ENCODE measurements around the gene TBC1D20. TPM values are rescaled to one million over a fixed set of nuclear protein-coding genes. Genes with fewer than 3 reads are reported as not detected.

The TBC1D20 gene
- total RNA-seq, 1 donor = 34.4 TPM

DNA sequence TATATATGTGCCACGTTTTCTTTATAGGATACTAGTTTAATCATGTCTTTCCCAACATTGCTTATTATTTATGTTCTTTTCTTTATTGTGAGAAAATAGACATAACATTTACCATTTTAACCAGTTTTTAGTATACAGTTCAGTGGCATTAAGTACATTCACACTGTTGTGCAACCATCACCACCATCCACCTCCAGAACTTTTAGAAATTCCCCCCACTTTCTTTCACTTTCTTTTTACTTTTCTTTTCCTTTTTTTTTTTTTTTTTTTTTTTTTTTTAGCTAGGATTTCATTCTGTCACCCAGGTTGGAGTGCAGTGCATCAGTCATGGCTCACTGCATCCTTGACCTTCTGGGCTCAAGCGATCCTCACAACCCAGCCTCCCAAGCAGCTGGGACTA is 35.8 kb downstream of the TBC1D20 start:
- TF ChIP-seq, protein P1, sequence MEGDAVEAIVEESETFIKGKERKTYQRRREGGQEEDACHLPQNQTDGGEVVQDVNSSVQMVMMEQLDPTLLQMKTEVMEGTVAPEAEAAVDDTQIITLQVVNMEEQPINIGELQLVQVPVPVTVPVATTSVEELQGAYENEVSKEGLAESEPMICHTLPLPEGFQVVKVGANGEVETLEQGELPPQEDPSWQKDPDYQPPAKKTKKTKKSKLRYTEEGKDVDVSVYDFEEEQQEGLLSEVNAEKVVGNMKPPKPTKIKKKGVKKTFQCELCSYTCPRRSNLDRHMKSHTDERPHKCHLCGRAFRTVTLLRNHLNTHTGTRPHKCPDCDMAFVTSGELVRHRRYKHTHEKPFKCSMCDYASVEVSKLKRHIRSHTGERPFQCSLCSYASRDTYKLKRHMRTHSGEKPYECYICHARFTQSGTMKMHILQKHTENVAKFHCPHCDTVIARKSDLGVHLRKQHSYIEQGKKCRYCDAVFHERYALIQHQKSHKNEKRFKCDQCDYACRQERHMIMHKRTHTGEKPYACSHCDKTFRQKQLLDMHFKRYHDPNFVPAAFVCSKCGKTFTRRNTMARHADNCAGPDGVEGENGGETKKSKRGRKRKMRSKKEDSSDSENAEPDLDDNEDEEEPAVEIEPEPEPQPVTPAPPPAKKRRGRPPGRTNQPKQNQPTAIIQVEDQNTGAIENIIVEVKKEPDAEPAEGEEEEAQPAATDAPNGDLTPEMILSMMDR (IDR thresholded peaks at IDR 0.05; ENCODE audit: insufficient read depth, low read length) = no peak
- no peak overlapping the region for H3K4me3 ChIP-seq (ENCODE audit: low read depth, low read length)
- no peak for DNase-seq (ENCODE audit: low read depth)

DNA sequence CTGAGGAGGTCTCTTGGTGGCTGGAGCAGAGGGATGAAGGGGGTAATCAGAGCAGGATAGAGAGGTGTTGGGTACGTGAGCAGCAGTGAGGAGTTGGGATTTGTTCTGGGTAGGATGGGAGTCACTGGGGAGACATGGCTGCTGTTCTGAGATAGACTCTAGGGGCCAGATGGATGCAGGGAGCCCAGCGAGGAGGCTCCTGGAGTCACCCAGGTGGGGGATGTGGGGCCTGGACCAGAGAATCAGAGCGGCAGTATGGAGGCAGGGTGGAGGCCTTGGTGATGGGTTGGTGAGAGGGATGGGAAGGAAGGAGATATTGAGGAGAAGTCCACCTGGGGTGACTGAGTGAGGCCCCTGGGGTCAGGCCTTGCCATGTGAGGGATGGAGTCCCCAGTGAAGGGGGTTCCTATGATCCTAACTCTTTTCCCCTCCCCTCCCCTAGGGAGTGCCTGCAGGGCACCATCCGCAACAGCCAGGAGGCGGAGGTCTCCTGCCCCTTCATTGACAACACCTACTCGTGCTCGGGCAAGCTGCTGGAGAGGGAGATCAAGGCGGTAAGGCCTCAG is 40.6 kb downstream of the TBC1D20 start:
- H3K4me3 ChIP-seq (ENCODE audit: low read depth, low read length) = no peak overlapping the region
- DNase-seq (ENCODE audit: low read depth) = no peak
- TF ChIP-seq, protein P1 (IDR thresholded peaks at IDR 0.05; ENCODE audit: insufficient read depth, low read length) = no peak

DNA sequence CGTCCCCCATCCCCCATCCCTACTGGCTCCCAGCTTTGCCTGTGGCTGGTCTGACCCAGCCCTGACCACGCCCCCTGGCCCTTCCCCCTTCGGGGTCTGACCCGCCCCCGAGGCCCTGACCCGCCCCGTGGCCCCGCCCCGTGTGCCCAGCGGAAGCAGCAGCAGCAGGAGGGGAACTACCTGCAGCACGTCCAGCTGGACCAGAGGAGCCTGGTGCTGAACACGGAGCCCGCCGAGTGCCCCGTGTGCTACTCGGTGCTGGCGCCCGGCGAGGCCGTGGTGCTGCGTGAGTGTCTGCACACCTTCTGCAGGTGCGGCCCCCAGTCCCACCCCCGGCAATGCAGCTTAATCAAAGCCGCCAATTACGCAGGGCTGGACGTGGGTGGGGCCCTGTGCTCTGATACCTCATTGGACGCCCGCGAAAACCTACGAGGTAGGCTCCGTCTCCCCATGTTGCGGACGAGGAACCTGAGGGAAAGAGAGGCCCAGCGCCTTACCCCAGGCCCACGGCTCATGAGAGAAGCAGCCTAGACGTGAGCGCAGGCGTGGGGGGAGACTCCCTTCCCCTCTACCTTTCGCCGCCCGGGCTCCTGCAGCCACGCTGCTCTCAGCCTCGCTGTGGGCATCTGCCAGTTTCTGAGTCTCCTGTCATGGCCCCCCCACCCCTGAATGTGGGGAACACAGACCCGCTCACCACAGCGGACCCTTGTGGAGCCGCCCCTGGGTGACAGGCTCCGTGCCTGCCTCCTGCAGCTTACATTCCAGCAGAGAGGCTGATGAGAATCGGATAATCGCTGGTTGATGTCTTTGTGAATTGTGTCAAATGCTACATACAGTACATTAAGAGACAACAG is 41.4 kb downstream of the TBC1D20 start:
- TF ChIP-seq, protein P1 (IDR thresholded peaks at IDR 0.05; ENCODE audit: insufficient read depth, low read length) = no peak
- DNase-seq (ENCODE audit: low read depth) = no peak
- H3K4me3 ChIP-seq (ENCODE audit: low read depth, low read length) = no peak overlapping the region

DNA sequence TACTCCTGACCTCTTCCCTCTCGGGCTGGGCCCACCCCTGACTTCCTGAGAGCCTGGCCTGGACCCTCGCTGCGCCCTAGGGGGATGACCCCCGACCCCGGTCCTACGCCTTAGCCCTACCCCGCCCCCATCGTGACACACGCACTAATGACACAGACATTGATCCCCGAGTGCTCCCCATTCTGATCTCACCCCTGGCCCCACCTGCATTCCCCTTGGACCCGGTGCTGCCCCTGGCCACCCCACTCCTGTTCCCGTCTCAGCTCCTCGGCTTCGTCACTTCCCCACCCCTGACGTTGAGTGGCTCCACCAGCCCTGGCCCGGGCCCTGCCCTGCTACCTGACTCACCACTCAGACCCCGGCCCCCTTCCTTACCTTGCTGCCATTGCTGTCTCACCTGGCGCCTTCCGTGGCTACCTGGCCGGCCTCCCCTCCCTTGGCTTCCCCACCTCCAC is 42.1 kb downstream of the TBC1D20 start:
- TF ChIP-seq, protein P1 (IDR thresholded peaks at IDR 0.05; ENCODE audit: insufficient read depth, low read length) = no peak
- no peak for DNase-seq (ENCODE audit: low read depth)

DNA sequence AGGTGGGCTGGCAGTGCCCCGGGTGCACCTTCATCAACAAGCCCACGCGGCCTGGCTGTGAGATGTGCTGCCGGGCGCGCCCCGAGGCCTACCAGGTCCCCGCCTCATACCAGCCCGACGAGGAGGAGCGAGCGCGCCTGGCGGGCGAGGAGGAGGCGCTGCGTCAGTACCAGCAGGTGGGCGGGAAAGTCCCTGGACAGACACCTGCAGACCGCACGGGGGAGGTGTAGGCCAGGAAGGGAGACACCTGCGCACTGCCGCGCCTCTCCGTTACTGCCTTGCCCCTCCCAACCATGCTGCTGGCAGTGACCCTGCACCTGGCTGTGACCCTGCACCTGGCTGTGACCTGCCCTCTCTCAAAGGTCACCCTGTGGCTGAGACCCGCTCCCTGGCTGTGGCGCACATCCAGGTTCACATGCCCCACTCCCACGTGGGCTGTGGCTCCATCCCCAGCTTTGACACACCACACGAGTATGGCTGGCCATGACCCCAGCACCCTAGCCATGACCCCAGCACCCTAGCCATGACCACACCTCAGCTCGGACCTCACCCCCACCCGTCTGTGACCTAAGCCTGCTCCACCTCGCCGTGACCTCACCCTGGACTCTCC is 42.7 kb downstream of the TBC1D20 start:
- no peak overlapping the region for H3K4me3 ChIP-seq (ENCODE audit: low read depth, low read length)
- TF ChIP-seq, protein P1 (IDR thresholded peaks at IDR 0.05; ENCODE audit: insufficient read depth, low read length) = no peak
- DNase-seq (ENCODE audit: low read depth) = no peak

More for the DNA sequence above, 42.1 kb downstream of the TBC1D20 start:
- no peak overlapping the region for H3K4me3 ChIP-seq (ENCODE audit: low read depth, low read length)

DNA sequence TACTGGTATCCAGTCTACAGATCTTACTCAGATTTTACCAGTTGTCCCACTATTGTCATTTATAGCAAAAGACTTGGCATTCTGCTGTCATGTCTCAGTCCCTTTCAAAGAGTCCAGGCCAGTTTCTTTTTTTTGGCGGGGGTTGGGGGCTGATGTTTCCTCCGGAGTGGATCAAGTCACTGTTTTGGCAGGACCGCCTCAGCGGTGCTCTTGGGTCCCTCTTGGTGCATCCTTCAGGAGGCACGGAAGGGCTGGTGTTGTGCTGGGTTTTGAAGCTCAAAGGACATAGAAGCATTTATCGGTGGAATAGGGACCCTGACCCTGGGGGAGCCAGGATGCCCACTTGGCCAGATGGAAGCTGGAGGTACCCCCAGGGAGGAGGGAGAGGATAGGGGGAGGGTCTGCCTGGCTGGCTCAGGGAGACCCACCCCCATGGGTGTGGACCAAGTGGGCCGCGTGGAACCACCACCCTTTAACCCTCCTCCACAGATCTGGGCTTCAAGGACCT is 43.4 kb downstream of the TBC1D20 start:
- no peak overlapping the region for H3K4me3 ChIP-seq (ENCODE audit: low read depth, low read length)
- DNase-seq (ENCODE audit: low read depth) = no peak
- TF ChIP-seq, protein P1 (IDR thresholded peaks at IDR 0.05; ENCODE audit: insufficient read depth, low read length) = no peak

All from fibroblast of the aortic adventitia (primary cell).